IMR-90 (cell line): ENCODE data around the gene EXT2. TPM values are rescaled to one million over a fixed set of nuclear protein-coding genes. Genes with fewer than 3 reads are reported as not detected.

ENCODE experiments used
- ATAC-seq: fragments of 200-7000 bp; cut with Tn5 transposase; 2 replicates; pipeline ENCODE4 v1.9.1; 2020; ENCODE audit warnings: low read depth, mild to moderate bottlenecking, moderate library complexity
- BruUV-seq: library from RNA; stranded (reverse); fragments of 400-500 nt; replicated peaks from 2 replicates; lab custom pipeline; 2021; lab: Mats Ljungman, UMichigan
- CTCF ChIA-PET: fragments of 300-600 bp; formaldehyde crosslinking; extraction: SDS; loops from one replicate; lab custom pipeline; 2021; ENCODE audit warnings: antibody characterized with exemption; lab: Yijun Ruan, JAX
- POLR2A ChIA-PET: fragments of 300-600 bp; sonication (Branson Sonifier 250); formaldehyde crosslinking; loops from one replicate; lab custom pipeline; 2022; ENCODE audit warnings: antibody characterized with exemption; ENCODE audit not compliant: unreplicated experiment; lab: Charles Lee
- DNase-seq: peaks from one replicate; pipeline ENCODE4 v3.0.0; 2013
- H2AFZ ChIP-seq: replicated peaks from 2 replicates; pipeline ENCODE3; 2013; ENCODE audit warnings: low read length, mild to moderate bottlenecking; ENCODE audit not compliant: poor library complexity
- H2AK5ac ChIP-seq: 2 replicates; pipeline ENCODE4 v1.6.1; 2013; ENCODE audit warnings: low read depth, low read length, inconsistent platforms
- H2AK9ac ChIP-seq: replicated peaks from 2 replicates; pipeline ENCODE3; 2013; ENCODE audit warnings: mild to moderate bottlenecking, low read depth, low read length, moderate library complexity; ENCODE audit not compliant: poor library complexity
- H2BK120ac ChIP-seq: 2 replicates; pipeline ENCODE4 v1.6.1; 2013; ENCODE audit warnings: low read depth, low read length, inconsistent platforms
- H2BK15ac ChIP-seq: 3 replicates; pipeline ENCODE4 v1.6.1; 2013; ENCODE audit warnings: low read depth, low read length, inconsistent platforms
- H2BK20ac ChIP-seq: 2 replicates; pipeline ENCODE4 v1.6.1; 2013; ENCODE audit warnings: low read depth, mild to moderate bottlenecking, inconsistent platforms, low read length, moderate library complexity
- H2BK5ac ChIP-seq: 2 replicates; pipeline ENCODE4 v1.6.1; 2013; ENCODE audit warnings: mild to moderate bottlenecking, low read depth, low read length, inconsistent platforms; ENCODE audit not compliant: poor library complexity, severe bottlenecking
- H3K14ac ChIP-seq: replicated peaks from 2 replicates; pipeline ENCODE4 v1.6.1; 2013; ENCODE audit warnings: low read depth, low read length, inconsistent platforms
- H3K18ac ChIP-seq: 2 replicates; pipeline ENCODE4 v1.6.1; 2013; ENCODE audit warnings: low read depth, low read length, control low read depth
- H3K23ac ChIP-seq: 2 replicates; pipeline ENCODE4 v1.6.1; 2013; ENCODE audit warnings: low read depth, low read length, inconsistent platforms
- H3K27ac ChIP-seq: 2 replicates; pipeline ENCODE4 v1.5.1; 2013; ENCODE audit warnings: mild to moderate bottlenecking, control low read depth, low read length; ENCODE audit not compliant: insufficient read depth
- H3K27me3 ChIP-seq: 2 replicates; pipeline ENCODE4 v1.6.1; 2013; ENCODE audit warnings: low read length; ENCODE audit not compliant: control insufficient read depth, insufficient read depth
- H3K36me3 ChIP-seq: 2 replicates; pipeline ENCODE4 v1.6.1; 2013; ENCODE audit warnings: low read length, mixed read lengths; ENCODE audit not compliant: control insufficient read depth, insufficient read depth
- H3K4ac ChIP-seq: 2 replicates; pipeline ENCODE4 v1.6.1; 2013; ENCODE audit warnings: low read depth, low read length, inconsistent platforms
- H3K4me1 ChIP-seq: 2 replicates; pipeline ENCODE4 v1.6.1; 2013; ENCODE audit warnings: low read length, mixed read lengths; ENCODE audit not compliant: control insufficient read depth, insufficient read depth
- H3K4me2 ChIP-seq: 2 replicates; pipeline ENCODE4 v1.6.1; 2013; ENCODE audit warnings: low read depth, mild to moderate bottlenecking, control low read depth, low read length, moderate library complexity
- H3K4me3 ChIP-seq: 2 replicates; pipeline ENCODE4 v1.5.1; 2013; ENCODE audit warnings: low read depth, mild to moderate bottlenecking, control low read depth, low read length, moderate library complexity; ENCODE audit not compliant: insufficient read depth
- H3K56ac ChIP-seq: 2 replicates; pipeline ENCODE4 v1.6.1; 2013; ENCODE audit warnings: low read length, inconsistent platforms; ENCODE audit not compliant: insufficient read depth; ENCODE audit errors: extremely low read depth
- H3K79me1 ChIP-seq, 2 experiments: 2 replicates each; pipeline ENCODE4 v1.6.1; 2013; ENCODE audit warnings: low read length in 2 of 2, inconsistent platforms in 1 of 2, low read depth in 1 of 2
- H3K9ac ChIP-seq: 2 replicates; pipeline ENCODE4 v1.6.1; 2013; ENCODE audit warnings: low read depth, low read length, control low read depth
- H3K9me1 ChIP-seq: 2 replicates; pipeline ENCODE4 v1.6.1; 2013; ENCODE audit warnings: low read length, inconsistent platforms; ENCODE audit not compliant: insufficient read depth
- H3K9me3 ChIP-seq: 2 replicates; pipeline ENCODE4 v1.6.1; 2013; ENCODE audit warnings: low read length; ENCODE audit not compliant: control insufficient read depth, insufficient read depth
- H4K20me1 ChIP-seq: 2 replicates; pipeline ENCODE4 v1.6.1; 2013; ENCODE audit warnings: low read length, inconsistent platforms; ENCODE audit not compliant: insufficient read depth
- H4K5ac ChIP-seq: 2 replicates; pipeline ENCODE4 v1.6.1; 2013; ENCODE audit warnings: mild to moderate bottlenecking, low read depth, low read length, control low read depth
- H4K8ac ChIP-seq, 2 experiments: 2 replicates each; pipeline ENCODE4 v1.6.1; 2013; ENCODE audit warnings: low read depth in 2 of 2, low read length in 2 of 2, control low read depth in 1 of 2, inconsistent platforms in 1 of 2
- H4K91ac ChIP-seq: 2 replicates; pipeline ENCODE4 v1.6.1; 2013; ENCODE audit warnings: low read depth, low read length, inconsistent platforms; ENCODE audit not compliant: insufficient read depth
- MXI1 ChIP-seq: IDR thresholded peaks from 2 replicates; pipeline ENCODE4 v1.6.1; 2012; ENCODE audit warnings: low read depth, mild to moderate bottlenecking, low read length, moderate library complexity, borderline replicate concordance
- NFE2L2 ChIP-seq: fragments of 150-350 bp; IDR thresholded peaks from 2 replicates; pipeline ENCODE4 v1.6.1; 2016; ENCODE audit warnings: low read depth, mild to moderate bottlenecking, low read length
- RAD21 ChIP-seq: IDR thresholded peaks from 2 replicates; pipeline ENCODE4 v1.6.1; 2012; ENCODE audit warnings: low read length, improper control_type of control experiment
- WGBS, 2 experiments: methylation state at CpG; one replicate each; pipeline versions ENCODE4 v1.1.5 to v1.1.7; 2013; ENCODE audit warnings: missing lambda C conversion rate in 2 of 2; ENCODE audit not compliant: insufficient read length in 1 of 2; ENCODE audit errors: extremely low coverage in 2 of 2; 5-methylcytosine and 5-hydroxymethylcytosine counted together
- dilution Hi-C: fragments of 300-500 bp; cut with HindIII; formaldehyde crosslinking; loops from one replicate; pipeline ENCODE4 v1.14.3; 2018; ENCODE audit warnings: low sequenced_read_pairs; ENCODE audit not compliant: unreplicated experiment
- in situ Hi-C: fragments of 300-500 bp; cut with MboI; formaldehyde crosslinking; loops from 3 replicates; pipeline ENCODE4 v1.14.3; 2019; ENCODE audit warnings: low sequenced_read_pairs, inconsistent platforms, mixed read lengths
- intact Hi-C: fragments of 100-400 bp; cut with micrococcal nuclease; formaldehyde crosslinking; loops from 2 replicates; pipeline ENCODE4 v1.10.0; 2022
- polyA plus RNA-seq, 3 experiments: library from polyadenylated mRNA; depleted of rRNA; stranded (reverse); fragments of >200 nt; gene quantifications; 2 replicates each; pipeline ENCODE4 v1.2.3, GENCODE V29; 2012; ENCODE audit warnings: low replicate concordance in 1 of 3
- total RNA-seq: library from RNA; depleted of rRNA; stranded (reverse); fragments of >200 nt; gene quantifications from 2 replicates; pipeline ENCODE4 v1.2.3, GENCODE V29; 2012
- TF ChIP-seq, protein P1 (sequence below): fragments of 150-350 bp; IDR thresholded peaks from 2 replicates; pipeline ENCODE4 v1.6.1; 2017; ENCODE audit warnings: mild to moderate bottlenecking, antibody characterized with exemption, low read length, low read depth

Gene EXT2
- total and polyA plus RNA-seq, 2 of the 4 experiments (the other 2 are of a cell fraction), result 75.0 to 85.3 TPM

DNA sequence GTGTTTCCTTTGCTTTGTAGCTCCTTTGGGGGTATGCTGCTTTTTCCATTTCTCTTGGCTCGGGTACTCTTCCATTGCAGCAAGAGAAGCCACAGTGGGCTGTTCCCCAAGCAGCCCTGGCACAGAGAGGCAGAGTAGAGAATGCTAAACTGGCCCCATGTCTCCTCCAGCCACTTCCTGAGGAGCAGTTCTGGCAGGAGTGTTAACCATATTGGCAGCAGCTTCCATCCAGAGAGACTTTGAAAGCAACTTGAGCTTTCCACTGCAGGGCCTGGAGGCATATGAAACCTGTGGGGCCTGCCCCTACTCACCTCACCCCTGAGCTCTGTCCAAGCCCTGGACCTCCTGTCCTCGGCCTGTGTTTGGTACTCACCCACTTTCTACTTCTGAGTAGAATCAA lies 152.6 kb downstream of the EXT2 start:
- Histone ChIP-seq H3K56ac (no peak overlapping the region), H4K91ac (no peak overlapping the region), H4K20me1 (no peaks in the 10 kb centered on the region), H2AK9ac (no peak overlapping the region), H3K14ac (no peak overlapping the region), H3K9ac (no peak overlapping the region), H4K8ac (no peak overlapping the region), H3K9me3 (no peaks in the 10 kb centered on the region), H2AK5ac (no peak overlapping the region), H3K9me1 (peaks cover 9% of the 10 kb centered on the region), H3K36me3 (0 out of 2 replicates have a peak, but pooled peaks cover 4% of the 10 kb centered on the region), H2BK120ac (no peak overlapping the region), H3K4ac (no peak overlapping the region), H3K27ac (no peak overlapping the region), H3K4me3 (no peak overlapping the region), H2BK20ac (no peak overlapping the region), H3K4me1 (peaks cover 20% of the 10 kb centered on the region), H2BK15ac (no peak overlapping the region), H3K27me3 (no peaks in the 10 kb centered on the region), H3K18ac (no peak overlapping the region), H2AFZ (no peak overlapping the region), H2BK5ac (no peak overlapping the region), H3K79me1 (peaks cover 0 to 9% of the 10 kb centered on the region in 2 experiments; a peak in 2 of 4 replicates), H3K4me2 (no peak overlapping the region), H4K5ac (no peak overlapping the region), H3K23ac (no peak overlapping the region)
- dilution Hi-C loops, result no loop called here
- no CpG with 5 or more reads among the region's 2 CpGs for WGBS, 2 experiments
- CTCF ChIA-PET, result interaction anchor here (0.8 kb wide), 1 partner anchor 10 kb away, joined by 3 read pairs; no protein-coding TSS in a partner anchor
- POLR2A ChIA-PET, result no interaction called here
- DNase-seq, result no peak
- ATAC-seq, result no peak
- intact Hi-C loops, result no loop called here
- BruUV-seq, result no TSS peak
- in situ Hi-C loops, result no loop called here
- TF ChIP-seq MXI1 (no peak), RAD21 (no peak), NFE2L2 (no peak)
- TF ChIP-seq, protein P1, sequence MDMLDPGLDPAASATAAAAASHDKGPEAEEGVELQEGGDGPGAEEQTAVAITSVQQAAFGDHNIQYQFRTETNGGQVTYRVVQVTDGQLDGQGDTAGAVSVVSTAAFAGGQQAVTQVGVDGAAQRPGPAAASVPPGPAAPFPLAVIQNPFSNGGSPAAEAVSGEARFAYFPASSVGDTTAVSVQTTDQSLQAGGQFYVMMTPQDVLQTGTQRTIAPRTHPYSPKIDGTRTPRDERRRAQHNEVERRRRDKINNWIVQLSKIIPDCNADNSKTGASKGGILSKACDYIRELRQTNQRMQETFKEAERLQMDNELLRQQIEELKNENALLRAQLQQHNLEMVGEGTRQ, result no peak
